Ramos (cell line): ENCODE data around the gene TNIP1.

ENCODE experiments used
- in situ Hi-C: fragments of 300-500 bp; cut with MboI; formaldehyde crosslinking; loops from one replicate; pipeline ENCODE4 v1.14.3; 2022; ENCODE audit warnings: low sequenced_read_pairs; ENCODE audit not compliant: unreplicated experiment

Gene TNIP1

GRCh38 chr5:151107084-151107483 lies 26.2 kb upstream of the TNIP1 start:
- in situ Hi-C loops, result no loop called here

- in situ Hi-C loops, result no loop called here
Observed at GRCh38 chr5:151106509-151106908, 25.7 kb upstream of the TNIP1 start.

- in situ Hi-C loops, result no loop called here
Observed at GRCh38 chr5:151106043-151106442, 25.2 kb upstream of the TNIP1 start.

GRCh38 chr5:151105561-151105960 lies 24.7 kb upstream of the TNIP1 start:
- in situ Hi-C loops, result no loop called here

- in situ Hi-C loops, result no loop called here
Observed at GRCh38 chr5:151104795-151105194, 24.0 kb upstream of the TNIP1 start.

- in situ Hi-C loops, result no loop called here
Observed at GRCh38 chr5:151101746-151102145, 20.9 kb upstream of the TNIP1 start.

- in situ Hi-C loops, result no loop called here
Observed at GRCh38 chr5:151101151-151101550, 20.3 kb upstream of the TNIP1 start.

GRCh38 chr5:151100681-151101080 lies 19.8 kb upstream of the TNIP1 start:
- in situ Hi-C loops, result no loop called here

- in situ Hi-C loops, result no loop called here
Observed at GRCh38 chr5:151098768-151099121, 17.9 kb upstream of the TNIP1 start.

GRCh38 chr5:151097820-151098767 lies 17.3 kb upstream of the TNIP1 start:
- in situ Hi-C loops, result no loop called here

GRCh38 chr5:151097061-151097460 lies 16.2 kb upstream of the TNIP1 start:
- in situ Hi-C loops, result no loop called here

GRCh38 chr5:151096001-151096373 lies 15.2 kb upstream of the TNIP1 start:
- in situ Hi-C loops, result no loop called here

GRCh38 chr5:151095341-151096000 lies 14.6 kb upstream of the TNIP1 start:
- in situ Hi-C loops, result no loop called here

GRCh38 chr5:151094852-151095245 lies 14.0 kb upstream of the TNIP1 start:
- in situ Hi-C loops, result no loop called here

- in situ Hi-C loops, result no loop called here
Observed at GRCh38 chr5:151094030-151094851, 13.4 kb upstream of the TNIP1 start.

- in situ Hi-C loops, result no loop called here
Observed at GRCh38 chr5:151093476-151093889, 12.6 kb upstream of the TNIP1 start.

GRCh38 chr5:151092762-151093161 lies 11.9 kb upstream of the TNIP1 start:
- in situ Hi-C loops, result no loop called here

- in situ Hi-C loops, result no loop called here
Observed at GRCh38 chr5:151089726-151090125, 8.9 kb upstream of the TNIP1 start.

- in situ Hi-C loops, result no loop called here
Observed at GRCh38 chr5:151088986-151089385, 8.2 kb upstream of the TNIP1 start.

- in situ Hi-C loops, result no loop called here
Observed at GRCh38 chr5:151087486-151087885, 6.7 kb upstream of the TNIP1 start.

GRCh38 chr5:151086905-151087360 lies 6.1 kb upstream of the TNIP1 start:
- in situ Hi-C loops, result no loop called here
